ENCODE data around the gene GPA33. TPM values are rescaled to one million over a fixed set of nuclear protein-coding genes. Genes with fewer than 3 reads are reported as not detected.

GPA33 gene
- total RNA-seq, 1 donor from 2014 or later = 3.9 TPM

Other genes with a start within 250 kb of the GPA33 start
- gene TADA1, start 214.1 kb downstream of the GPA33 start, total RNA-seq = 14.6 and 15.8 TPM in 2 replicates
- gene ILDR2, start 114.8 kb downstream of the GPA33 start, total RNA-seq = 8.4 and 9.0 TPM in 2 replicates
- gene MAEL, start 101.1 kb downstream of the GPA33 start, total RNA-seq = not detected in 2 replicates
- not detected in 2 replicates for gene STYXL2, start 3.7 kb upstream of the GPA33 start, total RNA-seq
- 16.6 and 20.0 TPM in 2 replicates for gene POU2F1, start 130.5 kb upstream of the GPA33 start, total RNA-seq